A673 (cell line): ENCODE measurements around the gene PARM1. TPM values are rescaled to one million over a fixed set of nuclear protein-coding genes. Genes with fewer than 3 reads are reported as not detected.

Experiments
- BruUV-seq: library from RNA; stranded (reverse); fragments of 400-500 nt; replicated peaks from 2 replicates; lab custom pipeline; 2021; lab: Mats Ljungman, UMichigan
- CTCF ChIA-PET: fragments of 300-600 bp; sonication (Branson Sonifier 250); formaldehyde crosslinking; loops from one replicate; lab custom pipeline; 2022; ENCODE audit warnings: antibody characterized with exemption; lab: Charles Lee
- POLR2A ChIA-PET: fragments of 300-600 bp; sonication (Branson Sonifier 250); formaldehyde crosslinking; loops from one replicate; lab custom pipeline; 2022; ENCODE audit warnings: antibody characterized with exemption; ENCODE audit not compliant: low non-redundant PET; lab: Charles Lee
- DNase-seq: peaks from one replicate; pipeline ENCODE4 v3.0.0-alpha.2; 2015; ENCODE audit warnings: low spot score
- H3K27ac ChIP-seq: fragments of 200-600 bp; sonication (generic); 2 replicates; pipeline ENCODE4 v1.5.1; 2016; ENCODE audit warnings: mixed run types, low read depth, mild to moderate bottlenecking, mixed read lengths, antibody characterized with exemption, low read length; ENCODE audit not compliant: poor library complexity, severe bottlenecking
- H3K27me3 ChIP-seq: fragments of 200-600 bp; sonication (generic); replicated peaks from 2 replicates; pipeline ENCODE4 v1.6.1; 2017; ENCODE audit warnings: mixed run types, low read depth, mild to moderate bottlenecking, mixed read lengths, antibody characterized with exemption, low read length; ENCODE audit not compliant: insufficient read depth, poor library complexity
- H3K36me3 ChIP-seq: fragments of 200-600 bp; sonication (generic); 2 replicates; pipeline ENCODE4 v1.6.1; 2016; ENCODE audit warnings: mixed run types, mild to moderate bottlenecking, mixed read lengths, antibody characterized with exemption, low read length; ENCODE audit not compliant: insufficient read depth, poor library complexity, severe bottlenecking
- H3K4me1 ChIP-seq: fragments of 200-600 bp; sonication (generic); 2 replicates; pipeline ENCODE4 v1.6.1; 2017; ENCODE audit warnings: mixed run types, mild to moderate bottlenecking, mixed read lengths, antibody characterized with exemption, low read length; ENCODE audit not compliant: insufficient read depth, poor library complexity, severe bottlenecking
- H3K4me3 ChIP-seq: fragments of 200-600 bp; sonication (generic); 2 replicates; pipeline ENCODE4 v1.5.1; 2016; ENCODE audit warnings: low read depth, mixed run types, mild to moderate bottlenecking, mixed read lengths, low read length; ENCODE audit not compliant: poor library complexity, severe bottlenecking
- H3K9me3 ChIP-seq: fragments of 200-600 bp; sonication (generic); 2 replicates; pipeline ENCODE4 v1.6.1; 2016; ENCODE audit warnings: mixed run types, low read depth, mild to moderate bottlenecking, mixed read lengths, antibody characterized with exemption, low read length; ENCODE audit not compliant: poor library complexity, severe bottlenecking
- CTCF ChIP-seq: fragments of 300-800, 200-600 bp; sonication (generic); conservative IDR thresholded peaks from 2 replicates; pipeline ENCODE4 v1.5.1; 2017; ENCODE audit warnings: low read depth, mild to moderate bottlenecking, antibody characterized with exemption, low read length, moderate library complexity, mixed read lengths
- EZH2 ChIP-seq: fragments of 200-600 bp; sonication (generic); IDR thresholded peaks from 2 replicates; pipeline ENCODE4 v1.6.1; 2017; ENCODE audit warnings: borderline replicate concordance, low read depth, mild to moderate bottlenecking, mixed read lengths, antibody characterized with exemption, low read length; ENCODE audit not compliant: poor library complexity, severe bottlenecking
- intact Hi-C: fragments of 100-400 bp; cut with micrococcal nuclease; formaldehyde crosslinking; loops from one replicate; pipeline ENCODE4 v1.10.0; 2022; ENCODE audit not compliant: unreplicated experiment
- total RNA-seq: library from RNA; stranded (reverse); gene quantifications from 2 replicates; pipeline ENCODE4 v1.2.3, GENCODE V29; 2021

The PARM1 gene
- total RNA-seq, 1 experiment from 2014 or later: 12.3 TPM

GRCh38 chr4:74969507-74970474, 36.9 kb downstream of the PARM1 start:
- Histone ChIP-seq H3K9me3 (no peaks in the 10 kb centered on the region), H3K27ac (no peak overlapping the region), H3K4me1 (no peaks in the 10 kb centered on the region), H3K27me3 (no peaks in the 10 kb centered on the region), H3K36me3 (no peaks in the 10 kb centered on the region), H3K4me3 (no peak overlapping the region)
- POLR2A ChIA-PET: no interaction called here
- DNase-seq: peak; percentile 0
- intact Hi-C loops: no loop called here
- no peak for TF ChIP-seq EZH2
- TF ChIP-seq CTCF: no peak
- CTCF ChIA-PET: no interaction called here
- BruUV-seq: no TSS peak

- Histone ChIP-seq H3K4me1 (no peaks in the 10 kb centered on the region), H3K4me3 (no peak overlapping the region), H3K27me3 (no peaks in the 10 kb centered on the region), H3K9me3 (no peaks in the 10 kb centered on the region), H3K36me3 (no peaks in the 10 kb centered on the region), H3K27ac (no peak overlapping the region)
- CTCF ChIA-PET: no interaction called here
- TF ChIP-seq CTCF: no peak
- TF ChIP-seq EZH2: no peak
- BruUV-seq: no TSS peak
- DNase-seq: no peak
- POLR2A ChIA-PET: no interaction called here
- intact Hi-C loops: no loop called here
Observed at GRCh38 chr4:74970577-74970976, 37.7 kb downstream of the PARM1 start.

- Histone ChIP-seq H3K27ac (no peak overlapping the region), H3K4me1 (no peaks in the 10 kb centered on the region), H3K36me3 (no peaks in the 10 kb centered on the region), H3K4me3 (no peak overlapping the region), H3K27me3 (no peaks in the 10 kb centered on the region), H3K9me3 (no peaks in the 10 kb centered on the region)
- BruUV-seq: no TSS peak
- CTCF ChIA-PET: no interaction called here
- DNase-seq: no peak
- intact Hi-C loops: no loop called here
- TF ChIP-seq CTCF (no peak), EZH2 (no peak)
- POLR2A ChIA-PET: no interaction called here
Observed at GRCh38 chr4:74971862-74972261, 38.9 kb downstream of the PARM1 start.
